HG03175 (cell line): ENCODE measurements around the gene TBCC.
"Not testable (repeated sequence)": the region's sequence is repeated elsewhere in the genome, so short reads cannot be mapped to it uniquely, and the experiment has no call there.

ENCODE experiments used
- ATAC-seq: cut with Tn5 transposase; IDR thresholded peaks from one replicate; pipeline ENCODE4 v1.9.1; 2021; ENCODE audit warnings: mild to moderate bottlenecking, moderate library complexity; ENCODE audit not compliant: unreplicated experiment

The TBCC gene

GRCh38 chr6:42735976-42736375, 9.9 kb downstream of the TBCC start:
- no peak for ATAC-seq

DNA sequence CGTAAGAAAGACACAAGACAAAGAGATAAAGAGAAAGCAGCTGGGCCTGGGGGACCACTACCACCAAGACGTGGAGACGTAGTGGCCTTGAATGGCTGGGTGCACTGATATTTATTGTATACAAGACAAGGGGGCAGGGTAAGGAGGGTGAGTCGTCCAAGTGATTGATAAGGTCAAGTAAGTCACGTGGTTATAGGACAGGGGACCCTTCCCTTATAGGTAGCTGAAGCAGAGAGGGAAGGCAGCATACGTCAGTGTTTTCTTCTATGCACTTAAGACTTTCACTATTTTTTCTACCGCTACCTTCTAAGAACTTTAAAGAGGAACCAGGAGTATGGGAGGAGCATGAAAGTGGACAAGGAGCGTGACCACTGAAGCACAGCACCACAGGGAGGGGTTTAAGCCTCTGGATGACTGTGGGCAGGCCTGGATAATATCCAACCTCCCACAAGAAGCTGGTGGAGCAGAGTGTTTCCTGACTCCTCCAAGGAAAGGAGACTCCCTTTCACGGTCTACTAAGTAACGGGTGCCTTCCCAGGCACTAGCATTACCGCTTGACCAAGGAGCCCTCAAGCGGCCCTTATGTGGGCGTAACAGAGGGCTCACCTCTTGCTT, 11.9 kb downstream of the TBCC start:
- not testable (repeated sequence) for ATAC-seq

- ATAC-seq = no peak
Observed at GRCh38 chr6:42729731-42730130, 16.2 kb downstream of the TBCC start.

DNA sequence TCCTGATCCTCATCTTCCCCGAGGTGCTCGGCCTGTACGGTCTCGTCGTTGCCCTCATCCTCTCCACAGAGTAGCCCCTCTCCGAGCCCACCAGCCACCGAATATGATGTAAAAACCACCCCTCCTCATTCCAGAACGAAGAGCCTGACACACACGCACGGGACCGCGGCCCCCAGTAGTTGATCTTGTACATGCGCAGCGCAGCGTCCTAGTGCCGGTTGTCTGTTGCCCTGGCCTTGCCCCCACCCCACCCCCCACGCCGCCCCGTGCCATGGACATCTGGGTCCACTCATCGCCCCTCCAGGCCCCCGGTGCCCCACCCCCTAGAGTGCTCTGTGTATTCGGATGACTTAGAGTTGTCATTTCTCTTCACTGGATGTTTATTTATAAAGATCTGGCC, 18.3 kb downstream of the TBCC start:
- no peak for ATAC-seq

- ATAC-seq = peak; percentile 7
Observed at GRCh38 chr6:42727087-42727611, 18.8 kb downstream of the TBCC start.

GRCh38 chr6:42726485-42727086, 19.3 kb downstream of the TBCC start:
- peak; percentile 88 for ATAC-seq

DNA sequence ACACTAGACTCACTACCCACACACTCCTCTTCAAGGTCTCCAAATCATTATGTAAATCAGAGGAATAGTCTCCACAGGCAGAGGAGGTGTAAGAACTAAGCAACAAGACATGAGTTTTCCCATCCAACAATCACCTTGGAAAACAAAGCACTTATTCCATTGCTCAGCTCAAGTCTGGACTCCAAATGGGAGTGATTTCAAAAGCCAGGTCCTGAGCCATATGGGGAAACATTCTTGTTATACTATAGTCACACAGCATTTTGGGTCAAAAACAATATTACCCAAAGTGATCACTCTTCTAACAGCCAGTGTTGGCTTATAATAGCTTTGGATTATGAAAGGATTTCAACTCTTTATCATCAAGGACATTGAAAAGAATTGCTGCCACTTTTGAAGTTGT, 19.9 kb downstream of the TBCC start:
- ATAC-seq = no peak

DNA sequence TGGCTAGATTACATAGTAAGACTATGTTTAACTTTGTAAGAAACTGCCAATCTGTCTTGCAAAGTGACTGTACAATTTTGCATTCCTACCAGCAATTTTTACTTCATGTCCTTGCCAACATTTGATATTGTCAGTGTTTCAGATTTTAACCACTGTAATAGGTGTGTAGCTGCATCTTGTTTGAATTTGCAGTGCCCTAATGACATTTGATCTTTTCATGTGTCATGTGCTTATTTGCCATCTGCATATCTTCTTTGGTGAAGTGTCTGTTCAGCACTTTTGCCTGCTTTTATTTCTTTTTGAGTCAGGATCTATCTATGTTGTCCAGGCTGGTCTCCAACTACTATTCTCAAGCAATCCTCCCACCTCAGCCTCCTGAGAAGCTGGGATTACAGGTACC, 21.1 kb downstream of the TBCC start:
- no peak for ATAC-seq

- ATAC-seq = no peak
Observed at GRCh38 chr6:42722497-42722896, 23.4 kb downstream of the TBCC start, which contains the start of gene PRPH2. Gene PRPH2, minus strand, starts transcription at chr6:42722597. Its CDS starts 263 bp downstream, at chr6:42722334.

DNA sequence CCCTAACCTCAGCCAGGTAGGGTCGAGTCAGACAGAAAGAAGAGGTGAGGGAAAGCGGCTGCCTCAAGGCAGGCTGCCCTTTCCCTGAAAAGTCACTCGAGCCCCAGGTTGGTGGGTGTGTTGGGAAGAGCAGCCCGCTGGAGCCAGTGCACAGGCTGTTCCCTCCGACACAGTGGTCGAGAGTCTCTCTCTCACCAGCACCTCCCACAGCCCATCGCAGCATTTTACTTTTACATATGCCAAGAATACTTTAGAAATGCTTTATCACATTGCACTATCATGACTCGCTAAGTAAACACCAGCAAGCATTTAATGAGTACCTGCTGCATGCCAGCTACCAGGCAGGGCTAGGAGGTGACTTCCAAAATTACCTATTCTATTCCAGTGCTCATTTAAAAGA, 25.2 kb downstream of the TBCC start:
- no peak for ATAC-seq

GRCh38 chr6:42715871-42716270, 30.0 kb downstream of the TBCC start:
- no peak for ATAC-seq

DNA sequence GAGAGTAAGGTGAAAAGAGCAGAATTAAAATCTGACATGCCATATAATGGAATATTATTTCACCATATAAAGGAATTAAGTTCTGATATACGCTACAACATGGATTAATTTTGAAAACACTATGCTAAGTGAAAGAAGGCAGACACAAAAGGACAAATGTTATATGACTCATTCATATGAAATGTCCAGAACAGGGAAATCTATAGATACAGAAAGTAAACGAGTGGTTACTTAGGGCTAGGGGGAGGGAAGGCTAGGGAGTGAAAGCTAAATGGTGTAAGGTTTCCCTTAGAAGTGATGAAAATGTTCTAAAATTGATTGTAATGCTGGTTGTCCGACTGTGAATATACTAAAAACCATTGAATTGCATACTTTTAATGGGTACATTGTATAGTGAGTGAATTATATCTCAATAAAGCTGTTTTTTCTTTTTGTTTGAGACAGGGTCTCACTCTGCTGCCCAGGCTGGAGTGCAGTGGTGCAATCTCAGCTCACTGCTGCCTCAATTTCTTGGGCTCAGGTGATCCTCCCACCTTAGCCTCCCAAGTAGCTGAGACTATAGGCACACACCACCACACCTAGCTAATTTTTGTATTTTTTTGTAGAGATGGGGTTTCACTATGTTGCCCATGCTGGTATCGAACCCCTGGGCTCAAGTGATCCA, 31.7 kb downstream of the TBCC start:
- ATAC-seq = no peak

- ATAC-seq = no peak
Observed at GRCh38 chr6:42711930-42712329, 34.0 kb downstream of the TBCC start.

DNA sequence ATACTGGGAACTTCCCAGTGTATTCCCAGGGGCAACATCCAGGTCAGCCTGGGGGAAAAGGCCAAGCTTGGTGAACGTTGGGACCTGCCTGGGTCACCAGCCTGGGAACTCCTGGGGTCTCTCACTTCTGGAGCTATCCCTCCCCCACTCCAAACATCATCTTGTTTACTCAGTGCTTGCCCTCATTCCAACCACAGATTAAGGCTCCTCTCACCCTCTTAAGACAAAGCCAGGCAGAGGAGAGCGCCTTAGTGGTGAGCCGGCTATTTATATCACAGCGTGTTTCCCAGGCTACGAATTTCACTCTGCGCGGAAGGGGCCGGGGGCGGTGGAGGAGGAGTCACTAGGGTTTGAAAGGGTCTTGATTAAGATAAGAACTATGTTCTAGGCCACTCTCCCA, 35.6 kb downstream of the TBCC start:
- ATAC-seq = no peak

GRCh38 chr6:42709871-42710270, 36.0 kb downstream of the TBCC start:
- no peak for ATAC-seq

GRCh38 chr6:42708096-42708495, 37.8 kb downstream of the TBCC start:
- no peak for ATAC-seq

DNA sequence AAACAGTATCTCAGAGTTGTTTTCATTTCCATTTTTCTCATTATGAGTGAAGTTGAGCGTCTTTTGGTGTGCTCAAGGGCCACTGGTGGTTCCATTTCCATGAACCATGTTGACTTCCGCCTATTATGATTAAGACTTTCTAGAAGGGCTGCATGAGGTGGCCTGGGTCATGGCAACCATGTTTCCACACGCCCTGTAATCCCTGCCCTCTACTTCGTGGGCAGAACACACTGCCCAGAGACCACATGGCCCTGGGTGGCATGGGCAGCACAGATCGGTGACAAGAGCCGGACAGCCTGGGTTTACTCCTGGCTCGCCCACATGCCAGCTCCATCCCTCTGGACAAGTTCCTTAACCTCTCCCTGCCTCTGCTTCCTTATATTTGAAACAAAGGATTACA, 38.3 kb downstream of the TBCC start:
- ATAC-seq = no peak

DNA sequence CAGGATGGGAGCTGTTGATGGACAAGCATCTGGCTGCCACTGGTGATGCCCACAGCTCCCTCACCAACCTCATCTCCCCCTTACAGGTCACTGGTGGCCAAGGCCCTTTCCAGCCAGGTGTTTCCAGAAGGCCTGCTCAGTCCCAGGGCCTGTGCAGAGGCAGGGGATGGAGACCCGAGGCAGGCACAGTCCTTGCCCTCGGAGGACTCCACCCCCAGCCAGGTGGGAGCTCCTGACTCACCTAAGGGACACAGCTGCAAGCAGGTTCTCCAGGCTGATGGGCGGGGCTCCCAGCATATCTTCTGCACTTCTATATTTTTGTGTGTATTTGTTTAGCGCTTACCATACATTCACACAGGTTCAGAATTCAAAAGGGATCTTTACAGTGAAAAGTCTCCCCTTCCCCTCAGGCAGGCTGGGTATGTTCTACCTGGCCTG, 40.9 kb downstream of the TBCC start:
- ATAC-seq = no peak

DNA sequence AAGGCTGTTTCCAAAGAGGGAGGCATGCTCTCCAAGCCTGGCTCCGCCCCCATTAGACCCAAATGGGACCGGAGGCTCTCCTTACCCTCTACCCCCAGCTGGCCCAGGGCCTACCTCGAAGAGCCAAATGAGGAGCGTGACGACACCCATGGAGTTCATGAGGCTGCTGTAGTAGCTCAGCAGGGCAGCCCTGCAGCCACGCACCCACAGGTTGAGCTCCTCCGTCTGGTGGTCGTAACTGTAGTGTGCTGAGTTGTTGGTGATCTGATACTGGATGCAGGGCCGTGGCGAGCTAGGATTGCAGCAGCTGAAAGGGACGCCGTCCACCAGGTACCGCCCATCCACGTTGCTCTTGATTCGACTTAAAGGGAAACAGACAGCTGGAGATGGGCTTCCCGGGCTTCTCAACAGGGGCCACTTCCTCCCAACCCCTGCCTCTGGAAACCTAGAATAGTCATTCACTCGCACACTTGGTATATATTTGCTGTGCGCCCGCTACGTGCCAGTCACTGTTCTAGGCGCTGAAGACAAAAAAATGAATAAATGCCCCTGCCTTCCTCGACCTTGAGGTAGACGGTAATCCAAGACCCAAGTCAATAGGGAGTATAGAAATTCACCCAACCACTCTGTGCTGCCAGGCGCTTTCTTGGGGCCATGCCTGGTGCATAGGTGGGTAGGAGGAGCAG, 41.5 kb downstream of the TBCC start:
- no peak for ATAC-seq

DNA sequence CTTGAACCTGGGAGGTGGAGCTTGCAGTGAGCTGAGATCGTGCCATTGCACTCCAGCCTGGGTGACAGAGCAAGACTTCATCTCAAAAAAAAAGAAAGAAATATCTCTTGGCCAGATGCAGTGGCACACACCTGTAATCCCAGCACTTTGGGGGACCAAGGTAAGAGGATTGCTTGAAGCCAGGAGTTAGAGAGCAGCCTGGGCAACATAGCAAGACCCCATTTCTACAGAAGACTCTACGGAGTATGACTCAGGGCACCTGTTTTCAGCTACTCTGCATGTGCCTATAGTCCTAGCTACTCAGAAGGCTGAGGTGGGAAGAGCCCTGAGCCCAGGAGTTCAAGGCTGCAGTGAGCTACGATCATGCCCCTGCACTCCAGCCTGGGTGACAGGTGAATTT, 43.1 kb downstream of the TBCC start:
- not testable (repeated sequence) for ATAC-seq

GRCh38 chr6:42702200-42702599, 43.7 kb downstream of the TBCC start:
- ATAC-seq = no peak

DNA sequence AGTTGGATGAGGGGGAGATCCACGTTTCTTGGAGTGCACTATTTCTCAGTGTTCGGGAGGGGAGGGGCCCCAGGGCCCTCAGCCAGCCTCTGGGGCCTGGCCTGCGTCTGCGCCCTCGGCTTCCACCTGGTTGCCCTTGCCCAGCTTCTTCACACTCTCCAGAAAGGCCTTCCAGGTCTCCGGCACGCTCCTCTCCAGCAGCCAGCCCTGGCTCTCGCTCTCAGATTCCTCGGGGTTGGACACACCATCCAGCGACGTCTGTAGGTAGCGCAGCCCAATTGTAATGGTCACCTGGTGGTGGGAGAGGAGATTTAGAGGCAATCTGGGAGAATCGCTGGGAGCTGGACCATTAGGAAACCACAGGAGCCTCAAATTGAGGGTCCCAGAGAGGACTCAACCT, 47.7 kb downstream of the TBCC start:
- ATAC-seq = no peak
